ENCODE measurements around the gene HOXC9.
"Not testable (repeated sequence)": the region's sequence is repeated elsewhere in the genome, so short reads cannot be mapped to it uniquely, and the experiment has no call there.

HOXC9 gene

DNA sequence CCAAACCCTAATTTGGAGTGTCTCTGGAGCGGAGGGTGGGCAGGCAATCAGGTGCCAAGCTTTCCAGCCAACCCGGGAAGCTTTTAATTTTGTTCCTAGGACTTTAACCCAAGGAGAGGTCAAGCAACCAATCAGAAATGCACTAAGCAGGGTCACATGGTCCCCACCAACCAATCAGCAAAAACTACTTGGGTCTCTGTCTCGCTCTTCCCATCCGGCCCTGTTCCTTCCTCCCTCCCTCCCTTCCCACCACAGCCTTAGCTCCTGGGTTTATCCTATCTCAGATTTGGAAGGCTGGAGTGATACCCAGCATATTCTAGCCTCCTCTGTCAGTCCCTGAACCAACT lies 40.2 kb downstream of the HOXC9 start:
- no peak for DNase-seq (ENCODE audit: low read depth)

- no peak for DNase-seq (ENCODE audit: low read depth)
Observed at GRCh38 chr12:54040648-54041047, 40.7 kb downstream of the HOXC9 start.

- no peak for DNase-seq (ENCODE audit: low read depth)
Observed at GRCh38 chr12:54041097-54041690, 41.2 kb downstream of the HOXC9 start.

- not testable (repeated sequence) for DNase-seq (ENCODE audit: low read depth)
Observed at GRCh38 chr12:54042033-54042432, 42.1 kb downstream of the HOXC9 start.

DNA sequence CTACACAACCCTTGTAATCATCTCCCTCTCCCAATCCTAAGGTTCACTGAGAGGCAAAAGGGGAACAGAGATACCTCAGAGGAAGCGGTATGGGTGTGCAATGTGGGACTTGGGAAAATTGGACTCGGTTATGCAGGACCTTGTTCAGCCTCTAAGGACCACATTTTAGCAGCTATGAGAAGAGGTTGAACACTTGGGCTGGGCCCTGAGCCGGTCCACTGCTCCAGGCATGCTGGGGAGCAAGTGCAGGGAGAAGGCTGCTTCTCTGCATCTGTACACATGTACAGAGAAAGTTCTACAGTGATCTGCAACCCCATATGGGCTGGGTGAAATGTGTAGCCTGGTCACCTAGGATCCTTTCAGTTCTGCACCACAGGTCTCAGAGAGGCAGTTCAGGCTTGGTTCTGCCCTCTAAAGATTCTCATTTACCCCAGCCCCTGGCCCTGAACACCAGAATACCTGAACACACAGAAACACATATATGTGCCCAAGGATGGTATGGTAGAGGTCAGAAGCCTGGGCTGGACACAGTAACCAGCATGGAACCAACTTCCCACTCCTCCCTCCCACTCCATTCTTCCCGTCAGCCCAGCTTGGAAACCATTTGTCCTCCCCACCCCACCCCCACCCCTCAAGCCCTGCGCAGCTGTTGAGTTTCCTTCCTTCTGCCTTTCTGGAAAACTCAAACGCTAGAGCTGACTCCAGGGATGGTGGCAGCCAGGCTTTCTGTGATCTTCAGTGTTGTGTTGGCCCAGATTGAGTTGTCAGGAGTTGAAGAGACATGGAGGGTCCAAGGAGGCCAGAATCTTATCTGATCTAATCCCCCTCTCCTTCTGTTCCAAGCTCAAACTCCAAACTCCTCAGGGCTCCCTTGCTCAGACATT lies 43.3 kb downstream of the HOXC9 start:
- DNase-seq (ENCODE audit: low read depth), result no peak

DNA sequence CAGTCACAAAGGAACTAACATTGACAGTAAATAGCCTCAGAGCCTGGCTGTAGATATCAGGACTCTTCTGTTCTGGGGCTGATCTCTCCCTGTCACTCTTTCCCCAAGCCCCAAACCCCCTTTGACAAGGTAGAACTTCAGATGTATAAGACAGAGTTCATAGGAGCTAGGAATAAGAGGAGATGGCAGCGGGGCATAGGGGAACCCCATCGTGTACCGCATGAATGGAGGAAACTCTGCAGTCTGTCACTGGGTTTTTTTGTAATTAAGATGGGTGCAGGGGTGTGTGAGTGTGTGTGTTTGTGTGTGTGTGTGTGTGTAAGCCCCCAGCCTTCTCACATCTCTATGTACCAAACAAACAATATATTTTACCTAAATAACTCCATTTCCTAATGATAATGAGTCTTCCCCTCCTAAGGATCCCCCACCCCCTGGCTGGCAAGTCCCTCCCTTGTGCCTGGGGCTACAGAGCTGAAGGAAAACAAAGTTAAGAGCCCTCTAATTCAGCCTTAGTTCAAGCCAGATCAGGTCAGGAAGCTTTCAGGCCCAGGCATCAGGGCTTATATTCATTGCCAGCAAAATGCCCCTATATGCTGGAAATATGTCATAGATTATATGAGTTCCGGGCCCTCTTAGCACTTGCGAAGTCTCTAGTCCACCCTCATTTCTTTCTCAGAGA lies 44.6 kb downstream of the HOXC9 start:
- DNase-seq (ENCODE audit: low read depth), result no peak

- DNase-seq (ENCODE audit: low read depth), result no peak
Observed at GRCh38 chr12:54045401-54045800, 45.4 kb downstream of the HOXC9 start.

DNA sequence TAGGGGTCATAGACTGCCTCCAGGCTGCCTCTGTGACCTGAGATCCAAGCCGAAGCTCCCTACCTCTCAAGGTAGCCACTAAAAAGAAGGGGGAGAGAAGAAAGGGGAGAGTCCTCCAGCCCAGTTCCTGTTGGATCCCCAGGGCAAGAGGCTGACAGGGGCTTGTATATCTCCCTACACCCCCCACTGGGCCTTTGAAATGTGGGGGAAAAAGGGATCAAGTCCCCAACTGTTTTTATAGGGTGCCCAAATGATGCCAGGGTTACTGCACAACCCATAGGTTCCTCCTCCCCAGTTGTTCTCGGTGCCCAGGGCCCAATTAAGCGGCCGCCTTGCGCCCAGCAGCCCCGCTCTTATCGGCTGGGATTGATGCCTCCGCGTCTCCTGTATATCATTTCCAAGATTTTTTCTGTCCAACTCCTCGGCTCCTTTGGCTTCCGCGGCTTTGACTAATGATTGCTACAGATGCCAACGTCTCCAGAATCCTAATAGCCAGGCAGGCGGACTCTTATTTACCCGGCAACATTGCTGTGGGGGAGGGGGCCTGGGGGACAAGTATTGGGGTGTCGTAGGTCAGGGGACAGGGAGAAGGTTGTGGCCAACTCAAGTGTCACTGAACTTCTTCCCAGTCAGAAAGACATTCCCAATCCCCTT lies 46.0 kb downstream of the HOXC9 start:
- no peak for DNase-seq (ENCODE audit: low read depth)

DNA sequence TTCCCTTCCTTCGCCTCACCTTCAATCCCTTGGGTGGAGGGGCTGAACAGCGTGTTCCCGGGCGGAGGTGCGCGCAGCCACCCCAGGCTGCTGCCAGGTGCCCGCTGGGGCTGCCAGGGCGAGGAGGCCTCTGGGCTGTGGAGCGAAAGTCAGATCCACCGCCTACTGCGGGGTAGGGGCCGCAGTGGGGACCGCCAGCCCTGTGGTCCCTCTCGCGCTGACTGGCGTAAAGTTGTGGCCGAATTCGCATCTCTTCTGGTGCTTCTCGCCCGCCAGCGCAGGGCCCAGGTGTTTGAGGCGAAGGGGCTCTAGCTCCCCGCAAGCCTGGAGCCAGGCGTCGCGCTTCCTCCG lies 46.8 kb downstream of the HOXC9 start:
- DNase-seq (ENCODE audit: low read depth), result no peak

DNA sequence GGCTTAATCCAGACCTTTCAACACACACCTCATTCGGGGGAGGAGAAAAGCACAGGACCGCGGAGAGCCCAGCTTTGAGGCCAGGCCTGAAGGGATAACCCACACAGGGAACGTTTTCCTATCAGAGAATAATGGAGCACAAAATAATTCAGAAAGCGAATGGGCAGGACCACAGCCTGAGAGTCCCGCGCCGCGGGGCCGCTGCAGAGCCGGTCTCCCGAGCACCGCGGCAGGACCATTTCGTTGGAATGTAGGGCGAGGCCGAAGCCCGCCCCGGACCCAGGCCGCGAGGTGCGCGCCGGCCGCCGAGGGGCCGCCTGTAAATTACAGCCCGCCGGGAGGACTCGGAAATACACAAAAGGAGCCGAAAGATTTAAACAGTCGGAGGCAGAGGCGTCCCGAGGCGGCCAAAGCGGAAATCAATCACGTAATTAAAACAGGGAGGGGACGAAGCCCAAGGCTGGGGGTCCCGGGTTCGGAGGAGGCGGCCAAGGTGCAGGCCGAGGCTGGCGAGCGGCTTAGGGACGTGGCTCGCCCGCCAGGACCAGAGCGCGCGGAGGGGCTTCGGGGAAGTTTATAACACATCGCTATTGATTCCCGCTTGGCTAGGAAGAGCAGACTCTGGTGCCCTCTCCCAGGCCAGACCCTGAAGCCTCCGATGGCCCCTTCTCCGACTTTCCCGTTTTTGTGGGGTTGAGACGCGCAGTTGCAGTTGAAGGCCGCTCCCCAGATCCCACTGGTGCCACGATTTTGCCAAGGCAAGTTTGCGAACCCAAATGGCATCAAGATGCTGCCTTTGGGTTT lies 47.4 kb downstream of the HOXC9 start:
- no peak for DNase-seq (ENCODE audit: low read depth)

- DNase-seq (ENCODE audit: low read depth), result no peak
Observed at GRCh38 chr12:54047964-54048303, 48.0 kb downstream of the HOXC9 start.

DNA sequence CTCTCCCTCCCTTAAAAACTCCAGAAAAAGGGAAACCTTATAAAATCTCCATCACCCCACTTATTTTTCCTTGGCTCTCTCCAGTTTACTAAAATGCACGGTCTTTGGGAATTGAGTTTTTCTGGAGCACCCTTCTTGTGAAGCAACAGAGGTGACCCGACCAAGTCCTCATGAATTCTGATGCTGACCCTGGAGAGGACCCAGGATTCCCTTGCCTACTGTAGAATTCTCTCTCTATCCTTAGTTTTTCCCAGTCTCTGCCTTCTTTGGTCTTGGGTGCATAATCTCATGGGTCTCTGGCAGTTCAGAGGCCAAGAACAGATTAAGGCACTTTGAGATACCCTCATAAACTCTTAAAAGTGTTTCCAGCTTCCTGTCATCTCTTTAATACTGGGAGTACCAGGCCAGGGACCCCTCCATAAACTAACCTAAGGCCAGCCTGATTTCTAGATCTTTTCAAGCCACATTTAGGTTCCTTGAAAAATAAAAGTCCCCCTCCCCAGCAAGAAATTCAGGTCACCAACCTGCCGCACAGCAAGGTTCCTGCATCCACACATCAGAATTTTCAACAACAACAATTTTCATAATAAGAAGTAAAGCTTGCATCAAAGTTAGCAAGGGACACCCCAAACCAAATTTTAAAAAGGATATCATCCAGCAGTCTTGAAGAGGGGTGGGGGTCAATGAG lies 48.6 kb downstream of the HOXC9 start:
- DNase-seq (ENCODE audit: low read depth), result no peak

GRCh38 chr12:54049108-54049507 lies 49.1 kb downstream of the HOXC9 start:
- no peak for DNase-seq (ENCODE audit: low read depth)

- no peak for DNase-seq (ENCODE audit: low read depth)
Observed at GRCh38 chr12:54050482-54050810, 50.5 kb downstream of the HOXC9 start.

DNA sequence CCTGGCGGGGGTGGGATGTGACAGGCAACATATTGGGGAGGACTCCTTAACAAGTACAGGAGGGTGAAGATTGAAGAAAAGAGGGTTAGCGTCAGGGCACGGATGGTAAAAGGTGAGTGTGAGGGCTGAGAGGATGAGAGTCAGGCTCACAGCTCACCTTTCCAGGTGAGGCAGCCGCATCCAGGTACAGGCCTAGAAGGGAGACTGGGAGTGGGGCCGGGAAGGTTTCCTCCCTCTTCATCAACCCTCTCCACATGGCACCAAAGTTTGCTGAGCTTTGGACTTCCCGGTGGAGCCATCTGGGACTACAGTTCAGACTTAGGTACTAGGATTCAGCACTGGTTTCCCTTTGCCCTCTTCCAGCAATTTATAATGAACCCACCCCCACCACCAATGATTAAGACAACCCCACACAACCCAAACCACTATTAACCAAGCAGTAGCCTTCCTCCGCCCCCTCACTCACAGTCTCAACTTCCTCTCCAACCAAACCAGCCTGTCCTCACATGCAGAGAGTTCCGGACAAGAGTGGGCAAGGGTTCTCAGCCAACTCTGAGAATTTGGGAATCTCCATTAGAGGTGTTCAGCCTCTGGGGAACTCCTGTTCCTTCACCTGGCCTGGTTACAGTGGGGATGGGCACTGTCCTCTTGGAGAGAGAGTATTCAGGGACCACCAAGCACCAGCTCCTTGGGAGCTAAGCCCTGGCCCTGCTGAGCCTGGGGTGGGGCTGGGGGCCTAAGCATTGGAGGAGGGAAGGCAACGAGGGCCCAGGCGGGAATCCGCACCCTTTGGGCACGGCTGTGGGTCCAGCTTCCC lies 51.3 kb downstream of the HOXC9 start:
- DNase-seq (ENCODE audit: low read depth), result no peak

DNA sequence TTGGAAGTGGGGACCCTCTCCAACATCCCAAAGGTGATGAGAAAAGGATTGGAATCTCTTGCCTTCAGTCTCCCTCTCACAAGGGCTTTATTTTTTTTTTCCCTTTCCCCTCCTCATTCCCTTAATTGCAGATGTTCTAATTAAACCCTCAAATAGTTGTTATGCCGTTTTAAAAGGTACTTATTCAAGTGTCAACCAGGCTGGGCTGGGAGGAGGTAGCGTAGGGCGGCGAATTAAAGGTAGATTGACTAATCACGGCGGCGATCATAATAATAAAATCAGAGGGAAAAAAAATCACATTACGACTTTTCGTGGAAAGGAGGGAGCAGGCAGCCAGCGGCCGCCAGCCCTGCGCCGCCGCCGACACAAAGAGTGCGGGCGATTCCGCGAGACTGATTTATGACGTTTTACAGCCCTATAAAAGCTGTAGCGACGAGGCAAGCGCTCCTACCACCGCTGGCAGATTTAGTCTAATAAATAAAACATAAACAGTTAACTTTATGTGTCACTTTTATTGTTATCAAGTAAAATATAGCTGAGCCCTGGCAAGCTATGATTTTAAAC lies 52.0 kb downstream of the HOXC9 start:
- DNase-seq (ENCODE audit: low read depth), result no peak

- no peak for DNase-seq (ENCODE audit: low read depth)
Observed at GRCh38 chr12:54052438-54053002, 52.6 kb downstream of the HOXC9 start.
